ENCODE results near the gene OAT.

DNA sequence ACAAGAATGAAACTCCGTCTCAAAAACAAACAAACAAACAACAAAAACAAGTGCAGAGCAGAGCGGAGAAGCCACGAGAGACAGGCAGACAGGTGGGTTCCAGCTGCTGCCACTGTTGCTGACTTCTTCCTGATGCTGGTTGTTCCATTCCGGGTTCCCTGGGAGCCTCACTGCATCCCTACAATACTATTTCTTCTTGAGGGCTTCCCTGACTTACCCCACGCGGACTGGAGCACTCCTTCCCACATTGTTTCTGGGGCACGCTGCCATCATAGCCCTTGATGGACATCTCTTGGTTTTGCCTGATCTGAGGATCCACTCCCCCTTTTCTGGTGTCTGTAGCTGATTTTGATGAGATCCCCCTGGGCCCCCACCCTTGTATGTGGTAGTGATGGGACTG lies 36.7 kb upstream of the OAT start:
- TF ChIP-seq GABPA (IDR thresholded peaks at IDR 0.05 in 1 of 2, conservative IDR thresholded peaks at IDR 0.05 in 1 of 2) (no peak), EGR1 (IDR thresholded peaks at IDR 0.05; ENCODE audit: low read depth in 2 of 2) (no peak), YY1 (IDR thresholded peaks at IDR 0.05) (no peak), TAF1 (conservative IDR thresholded peaks at IDR 0.05) (no peak), RAD21 (IDR thresholded peaks at IDR 0.05) (no peak), JUND (IDR thresholded peaks at IDR 0.05) (no peak), SP1 (IDR thresholded peaks at IDR 0.05) (no peak), FOXA1 (IDR thresholded peaks at IDR 0.05) (no peak), NR2F2 (IDR thresholded peaks at IDR 0.05) (no peak)
- TF ChIP-seq, protein P1, sequence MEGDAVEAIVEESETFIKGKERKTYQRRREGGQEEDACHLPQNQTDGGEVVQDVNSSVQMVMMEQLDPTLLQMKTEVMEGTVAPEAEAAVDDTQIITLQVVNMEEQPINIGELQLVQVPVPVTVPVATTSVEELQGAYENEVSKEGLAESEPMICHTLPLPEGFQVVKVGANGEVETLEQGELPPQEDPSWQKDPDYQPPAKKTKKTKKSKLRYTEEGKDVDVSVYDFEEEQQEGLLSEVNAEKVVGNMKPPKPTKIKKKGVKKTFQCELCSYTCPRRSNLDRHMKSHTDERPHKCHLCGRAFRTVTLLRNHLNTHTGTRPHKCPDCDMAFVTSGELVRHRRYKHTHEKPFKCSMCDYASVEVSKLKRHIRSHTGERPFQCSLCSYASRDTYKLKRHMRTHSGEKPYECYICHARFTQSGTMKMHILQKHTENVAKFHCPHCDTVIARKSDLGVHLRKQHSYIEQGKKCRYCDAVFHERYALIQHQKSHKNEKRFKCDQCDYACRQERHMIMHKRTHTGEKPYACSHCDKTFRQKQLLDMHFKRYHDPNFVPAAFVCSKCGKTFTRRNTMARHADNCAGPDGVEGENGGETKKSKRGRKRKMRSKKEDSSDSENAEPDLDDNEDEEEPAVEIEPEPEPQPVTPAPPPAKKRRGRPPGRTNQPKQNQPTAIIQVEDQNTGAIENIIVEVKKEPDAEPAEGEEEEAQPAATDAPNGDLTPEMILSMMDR (IDR thresholded peaks at IDR 0.05; ENCODE audit: low read depth, low read length, missing input control) = no peak
- TF ChIP-seq, protein P2, sequence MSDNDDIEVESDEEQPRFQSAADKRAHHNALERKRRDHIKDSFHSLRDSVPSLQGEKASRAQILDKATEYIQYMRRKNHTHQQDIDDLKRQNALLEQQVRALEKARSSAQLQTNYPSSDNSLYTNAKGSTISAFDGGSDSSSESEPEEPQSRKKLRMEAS (IDR thresholded peaks at IDR 0.05) = no peak
- TF ChIP-seq, protein P3, sequence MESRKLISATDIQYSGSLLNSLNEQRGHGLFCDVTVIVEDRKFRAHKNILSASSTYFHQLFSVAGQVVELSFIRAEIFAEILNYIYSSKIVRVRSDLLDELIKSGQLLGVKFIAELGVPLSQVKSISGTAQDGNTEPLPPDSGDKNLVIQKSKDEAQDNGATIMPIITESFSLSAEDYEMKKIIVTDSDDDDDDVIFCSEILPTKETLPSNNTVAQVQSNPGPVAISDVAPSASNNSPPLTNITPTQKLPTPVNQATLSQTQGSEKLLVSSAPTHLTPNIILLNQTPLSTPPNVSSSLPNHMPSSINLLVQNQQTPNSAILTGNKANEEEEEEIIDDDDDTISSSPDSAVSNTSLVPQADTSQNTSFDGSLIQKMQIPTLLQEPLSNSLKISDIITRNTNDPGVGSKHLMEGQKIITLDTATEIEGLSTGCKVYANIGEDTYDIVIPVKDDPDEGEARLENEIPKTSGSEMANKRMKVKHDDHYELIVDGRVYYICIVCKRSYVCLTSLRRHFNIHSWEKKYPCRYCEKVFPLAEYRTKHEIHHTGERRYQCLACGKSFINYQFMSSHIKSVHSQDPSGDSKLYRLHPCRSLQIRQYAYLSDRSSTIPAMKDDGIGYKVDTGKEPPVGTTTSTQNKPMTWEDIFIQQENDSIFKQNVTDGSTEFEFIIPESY (IDR thresholded peaks at IDR 0.05) = no peak
- TF ChIP-seq, protein P4, sequence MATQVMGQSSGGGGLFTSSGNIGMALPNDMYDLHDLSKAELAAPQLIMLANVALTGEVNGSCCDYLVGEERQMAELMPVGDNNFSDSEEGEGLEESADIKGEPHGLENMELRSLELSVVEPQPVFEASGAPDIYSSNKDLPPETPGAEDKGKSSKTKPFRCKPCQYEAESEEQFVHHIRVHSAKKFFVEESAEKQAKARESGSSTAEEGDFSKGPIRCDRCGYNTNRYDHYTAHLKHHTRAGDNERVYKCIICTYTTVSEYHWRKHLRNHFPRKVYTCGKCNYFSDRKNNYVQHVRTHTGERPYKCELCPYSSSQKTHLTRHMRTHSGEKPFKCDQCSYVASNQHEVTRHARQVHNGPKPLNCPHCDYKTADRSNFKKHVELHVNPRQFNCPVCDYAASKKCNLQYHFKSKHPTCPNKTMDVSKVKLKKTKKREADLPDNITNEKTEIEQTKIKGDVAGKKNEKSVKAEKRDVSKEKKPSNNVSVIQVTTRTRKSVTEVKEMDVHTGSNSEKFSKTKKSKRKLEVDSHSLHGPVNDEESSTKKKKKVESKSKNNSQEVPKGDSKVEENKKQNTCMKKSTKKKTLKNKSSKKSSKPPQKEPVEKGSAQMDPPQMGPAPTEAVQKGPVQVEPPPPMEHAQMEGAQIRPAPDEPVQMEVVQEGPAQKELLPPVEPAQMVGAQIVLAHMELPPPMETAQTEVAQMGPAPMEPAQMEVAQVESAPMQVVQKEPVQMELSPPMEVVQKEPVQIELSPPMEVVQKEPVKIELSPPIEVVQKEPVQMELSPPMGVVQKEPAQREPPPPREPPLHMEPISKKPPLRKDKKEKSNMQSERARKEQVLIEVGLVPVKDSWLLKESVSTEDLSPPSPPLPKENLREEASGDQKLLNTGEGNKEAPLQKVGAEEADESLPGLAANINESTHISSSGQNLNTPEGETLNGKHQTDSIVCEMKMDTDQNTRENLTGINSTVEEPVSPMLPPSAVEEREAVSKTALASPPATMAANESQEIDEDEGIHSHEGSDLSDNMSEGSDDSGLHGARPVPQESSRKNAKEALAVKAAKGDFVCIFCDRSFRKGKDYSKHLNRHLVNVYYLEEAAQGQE (IDR thresholded peaks at IDR 0.05) = no peak
- TF ChIP-seq, protein P5, sequence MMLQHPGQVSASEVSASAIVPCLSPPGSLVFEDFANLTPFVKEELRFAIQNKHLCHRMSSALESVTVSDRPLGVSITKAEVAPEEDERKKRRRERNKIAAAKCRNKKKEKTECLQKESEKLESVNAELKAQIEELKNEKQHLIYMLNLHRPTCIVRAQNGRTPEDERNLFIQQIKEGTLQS (IDR thresholded peaks at IDR 0.05) = no peak
